Measurements from ENCODE around the gene NRXN3. TPM values are rescaled to one million over a fixed set of nuclear protein-coding genes. Genes with fewer than 3 reads are reported as not detected.

Gene NRXN3
- total and polyA plus RNA-seq, 3 experiments from 2014 or later = not detected

- CTCF ChIA-PET = no interaction called here
Observed at GRCh38 chr14:79701371-79701770, 1531.2 kb downstream of the NRXN3 start.

GRCh38 chr14:79702197-79702596 lies 1532.0 kb downstream of the NRXN3 start:
- Mint-ChIP-seq H3K4me1 (no peaks in the 10 kb centered on the region), H3K9me3 (peaks cover 0 to 7% (median 2%) of the 10 kb centered on the region in 5 donors), H3K36me3 (no peaks in the 10 kb centered on the region), H3K4me3 (no peak overlapping the region), H3K27ac (no peak overlapping the region), H3K27me3 (no peaks in the 10 kb centered on the region)
- CTCF ChIA-PET = no interaction called here
- DNase-seq = no peak
- no peak overlapping the region for H3K27ac ChIP-seq (ENCODE audit: low read depth, low read length)
- POLR2A ChIA-PET = no interaction called here
- H3K4me1 ChIP-seq (ENCODE audit: insufficient read depth, low read length) = no peaks in the 10 kb centered on the region
- H3K4me3 ChIP-seq (ENCODE audit: low read length) = no peak overlapping the region
- H3K36me3 ChIP-seq (ENCODE audit: insufficient read depth, low read length) = no peaks in the 10 kb centered on the region
- no peaks in the 10 kb centered on the region for H3K9me3 ChIP-seq (ENCODE audit: low read length)
- H3K27me3 ChIP-seq (ENCODE audit: insufficient read depth, low read length, poor library complexity, severe bottlenecking) = no peaks in the 10 kb centered on the region

More at GRCh38 chr14:79701371-79701770, 1531.2 kb downstream of the NRXN3 start:
- Histone ChIP-seq H3K9me3 (ENCODE audit: low read length) (no peaks in the 10 kb centered on the region), H3K36me3 (ENCODE audit: insufficient read depth, low read length) (no peaks in the 10 kb centered on the region), H3K4me1 (ENCODE audit: insufficient read depth, low read length) (no peaks in the 10 kb centered on the region), H3K27ac (ENCODE audit: low read depth, low read length) (no peak overlapping the region), H3K27me3 (ENCODE audit: insufficient read depth, low read length, poor library complexity, severe bottlenecking) (no peaks in the 10 kb centered on the region), H3K4me3 (ENCODE audit: low read length) (no peak overlapping the region)
- Mint-ChIP-seq H3K36me3 (no peaks in the 10 kb centered on the region), H3K27me3 (no peaks in the 10 kb centered on the region), H3K9me3 (peaks cover 0 to 7% (median 2%) of the 10 kb centered on the region in 5 donors), H3K27ac (no peak overlapping the region), H3K4me1 (no peaks in the 10 kb centered on the region), H3K4me3 (no peak overlapping the region)
- DNase-seq = no peak
- POLR2A ChIA-PET = no interaction called here

- no peak overlapping the region for H3K4me3 ChIP-seq (ENCODE audit: low read length)
- H3K36me3 ChIP-seq (ENCODE audit: insufficient read depth, low read length) = no peaks in the 10 kb centered on the region
- Mint-ChIP-seq H3K27ac (no peak overlapping the region), H3K36me3 (no peaks in the 10 kb centered on the region), H3K27me3 (no peaks in the 10 kb centered on the region), H3K4me1 (no peaks in the 10 kb centered on the region), H3K4me3 (no peak overlapping the region), H3K9me3 (peaks cover 0 to 7% (median 2%) of the 10 kb centered on the region in 5 donors)
- DNase-seq = no peak
- H3K27ac ChIP-seq (ENCODE audit: low read depth, low read length) = no peak overlapping the region
- no peaks in the 10 kb centered on the region for H3K4me1 ChIP-seq (ENCODE audit: insufficient read depth, low read length)
- H3K27me3 ChIP-seq (ENCODE audit: insufficient read depth, low read length, poor library complexity, severe bottlenecking) = no peaks in the 10 kb centered on the region
- CTCF ChIA-PET = no interaction called here
- H3K9me3 ChIP-seq (ENCODE audit: low read length) = no peaks in the 10 kb centered on the region
- POLR2A ChIA-PET = no interaction called here
Observed at GRCh38 chr14:79703209-79703608, 1533.0 kb downstream of the NRXN3 start.

GRCh38 chr14:79704041-79704807 lies 1534.1 kb downstream of the NRXN3 start:
- no peaks in the 10 kb centered on the region for H3K4me1 Mint-ChIP-seq
- no peaks in the 10 kb centered on the region for H3K27me3 Mint-ChIP-seq
- no peak overlapping the region for H3K4me3 ChIP-seq (ENCODE audit: low read length)
- no peak overlapping the region for H3K27ac Mint-ChIP-seq
- no peaks in the 10 kb centered on the region for H3K9me3 ChIP-seq (ENCODE audit: low read length)
- H3K9me3 Mint-ChIP-seq = peaks cover 0 to 7% (median 2%) of the 10 kb centered on the region in 5 donors
- ChIA-PET POLR2A (no interaction called here), CTCF (no interaction called here)
- H3K4me1 ChIP-seq (ENCODE audit: insufficient read depth, low read length) = no peaks in the 10 kb centered on the region
- H3K36me3 Mint-ChIP-seq = no peaks in the 10 kb centered on the region
- H3K27ac ChIP-seq (ENCODE audit: low read depth, low read length) = no peak overlapping the region
- no peaks in the 10 kb centered on the region for H3K36me3 ChIP-seq (ENCODE audit: insufficient read depth, low read length)
- no peak overlapping the region for H3K4me3 Mint-ChIP-seq
- DNase-seq = no peak
- H3K27me3 ChIP-seq (ENCODE audit: insufficient read depth, low read length, poor library complexity, severe bottlenecking) = no peaks in the 10 kb centered on the region

- Mint-ChIP-seq H3K27me3 (no peaks in the 10 kb centered on the region), H3K4me3 (no peak overlapping the region), H3K36me3 (no peaks in the 10 kb centered on the region), H3K9me3 (peaks cover 2 to 7% (median 3%) of the 10 kb centered on the region in 5 donors), H3K27ac (no peak overlapping the region), H3K4me1 (no peaks in the 10 kb centered on the region)
- CTCF ChIA-PET = no interaction called here
- POLR2A ChIA-PET = no interaction called here
- DNase-seq = no peak
- Histone ChIP-seq H3K9me3 (ENCODE audit: low read length) (no peaks in the 10 kb centered on the region), H3K27me3 (ENCODE audit: insufficient read depth, low read length, poor library complexity, severe bottlenecking) (no peaks in the 10 kb centered on the region), H3K27ac (ENCODE audit: low read depth, low read length) (no peak overlapping the region), H3K36me3 (ENCODE audit: insufficient read depth, low read length) (no peaks in the 10 kb centered on the region), H3K4me1 (ENCODE audit: insufficient read depth, low read length) (no peaks in the 10 kb centered on the region), H3K4me3 (ENCODE audit: low read length) (no peak overlapping the region)
Observed at GRCh38 chr14:79705126-79705894, 1535.1 kb downstream of the NRXN3 start.

GRCh38 chr14:79706382-79706781 lies 1536.2 kb downstream of the NRXN3 start:
- no peaks in the 10 kb centered on the region for H3K36me3 Mint-ChIP-seq
- H3K27me3 Mint-ChIP-seq = no peaks in the 10 kb centered on the region
- Histone ChIP-seq H3K27me3 (ENCODE audit: insufficient read depth, low read length, poor library complexity, severe bottlenecking) (no peaks in the 10 kb centered on the region), H3K36me3 (ENCODE audit: insufficient read depth, low read length) (no peaks in the 10 kb centered on the region), H3K4me3 (ENCODE audit: low read length) (no peak overlapping the region), H3K4me1 (ENCODE audit: insufficient read depth, low read length) (no peaks in the 10 kb centered on the region), H3K27ac (ENCODE audit: low read depth, low read length) (no peak overlapping the region), H3K9me3 (ENCODE audit: low read length) (no peaks in the 10 kb centered on the region)
- POLR2A ChIA-PET = no interaction called here
- H3K4me1 Mint-ChIP-seq = no peaks in the 10 kb centered on the region
- no peak overlapping the region for H3K4me3 Mint-ChIP-seq
- CTCF ChIA-PET = no interaction called here
- DNase-seq = no peak
- H3K9me3 Mint-ChIP-seq = peaks cover 2 to 7% (median 3%) of the 10 kb centered on the region in 5 donors
- no peak overlapping the region for H3K27ac Mint-ChIP-seq

GRCh38 chr14:79708426-79709388 lies 1538.5 kb downstream of the NRXN3 start:
- H3K9me3 ChIP-seq (ENCODE audit: low read length) = no peaks in the 10 kb centered on the region
- no peak overlapping the region for H3K4me3 ChIP-seq (ENCODE audit: low read length)
- no peak overlapping the region for H3K27ac ChIP-seq (ENCODE audit: low read depth, low read length)
- H3K27me3 ChIP-seq (ENCODE audit: insufficient read depth, low read length, poor library complexity, severe bottlenecking) = no peaks in the 10 kb centered on the region
- Mint-ChIP-seq H3K4me3 (no peak overlapping the region), H3K36me3 (no peaks in the 10 kb centered on the region), H3K4me1 (no peaks in the 10 kb centered on the region), H3K9me3 (peaks cover 2 to 7% (median 3%) of the 10 kb centered on the region in 5 donors), H3K27ac (no peak overlapping the region), H3K27me3 (no peaks in the 10 kb centered on the region)
- ChIA-PET POLR2A (no interaction called here), CTCF (no interaction called here)
- no peaks in the 10 kb centered on the region for H3K36me3 ChIP-seq (ENCODE audit: insufficient read depth, low read length)
- H3K4me1 ChIP-seq (ENCODE audit: insufficient read depth, low read length) = no peaks in the 10 kb centered on the region
- DNase-seq = no peak

GRCh38 chr14:79709573-79709972 lies 1539.4 kb downstream of the NRXN3 start:
- DNase-seq = no peak
- H3K4me3 ChIP-seq (ENCODE audit: low read length) = no peak overlapping the region
- no peaks in the 10 kb centered on the region for H3K4me1 ChIP-seq (ENCODE audit: insufficient read depth, low read length)
- no peak overlapping the region for H3K27ac Mint-ChIP-seq
- no peak overlapping the region for H3K27ac ChIP-seq (ENCODE audit: low read depth, low read length)
- peaks cover 2 to 4% (median 3%) of the 10 kb centered on the region in 5 donors for H3K9me3 Mint-ChIP-seq
- no peaks in the 10 kb centered on the region for H3K9me3 ChIP-seq (ENCODE audit: low read length)
- ChIA-PET POLR2A (no interaction called here), CTCF (no interaction called here)
- no peaks in the 10 kb centered on the region for H3K36me3 ChIP-seq (ENCODE audit: insufficient read depth, low read length)
- no peaks in the 10 kb centered on the region for H3K36me3 Mint-ChIP-seq
- H3K4me3 Mint-ChIP-seq = no peak overlapping the region
- no peaks in the 10 kb centered on the region for H3K4me1 Mint-ChIP-seq
- no peaks in the 10 kb centered on the region for H3K27me3 Mint-ChIP-seq
- no peaks in the 10 kb centered on the region for H3K27me3 ChIP-seq (ENCODE audit: insufficient read depth, low read length, poor library complexity, severe bottlenecking)

Measured in CD8-positive, alpha-beta memory T cell (primary cell).